HEK293 (cell line): ENCODE results near the gene USF3.

Source experiments
- CTCF ChIA-PET: fragments of 350-600 bp; formaldehyde crosslinking; extraction: SDS; loops from one replicate; lab custom pipeline; 2021; ENCODE audit warnings: antibody characterized with exemption; lab: Yijun Ruan, JAX
- POLR2A ChIA-PET: fragments of 300-600 bp; formaldehyde crosslinking; extraction: SDS; loops from one replicate; lab custom pipeline; 2020; ENCODE audit warnings: antibody characterized with exemption, inconsistent platforms; lab: Yijun Ruan, JAX
- H3K27ac ChIP-seq: fragments of 200-500 bp; sonication (Bioruptor generic); 2 replicates; pipeline ENCODE4 v1.5.1; 2014; ENCODE audit warnings: low read depth, low read length, control low read depth, inconsistent platforms; ENCODE audit errors: extremely low read depth
- H3K36me3 ChIP-seq, 2 experiments: fragments of 200-500 bp in 1 of 2; sonication (Bioruptor generic) in 1 of 2; 1 replicate in 1 of 2; 2 replicates in 1 of 2; pipeline ENCODE4 v1.5.1; 2014 to 2017; ENCODE audit warnings: inconsistent platforms in 2 of 2, low read length in 2 of 2; ENCODE audit not compliant: control insufficient read depth in 2 of 2, insufficient read depth in 1 of 2
- H3K4me1 ChIP-seq: fragments of 200-500 bp; sonication (Bioruptor generic); 2 replicates; pipeline ENCODE4 v1.5.1; 2014; ENCODE audit warnings: mild to moderate bottlenecking, low read length, inconsistent platforms; ENCODE audit not compliant: control insufficient read depth, insufficient read depth
- H3K4me3 ChIP-seq: 2 replicates; pipeline ENCODE4 v1.5.1; 2011; ENCODE audit warnings: low read depth, mild to moderate bottlenecking, control low read depth, low read length, moderate library complexity
- H3K9me3 ChIP-seq: fragments of 200-500 bp; sonication (Bioruptor generic); 2 replicates; pipeline ENCODE4 v1.5.1; 2014; ENCODE audit warnings: low read depth, low read length, inconsistent platforms; ENCODE audit not compliant: control insufficient read depth, insufficient read depth
- KLF1 ChIP-seq: fragments of 450-650 bp; formaldehyde crosslinking; IDR thresholded peaks from 2 replicates; pipeline ENCODE4 v1.5.1; 2016; ENCODE audit warnings: missing biosample characterization, missing genetic modification characterization
- PATZ1 ChIP-seq: fragments of 450-650 bp; formaldehyde crosslinking; IDR thresholded peaks from 2 replicates; pipeline ENCODE4 v1.5.1; 2016; ENCODE audit warnings: missing biosample characterization, missing genetic modification characterization
- SETDB1 ChIP-seq: IDR thresholded peaks from one replicate; pipeline ENCODE4 v1.6.1; 2017; ENCODE audit warnings: mild to moderate bottlenecking, low read length, moderate library complexity, mixed read lengths; ENCODE audit not compliant: insufficient read length
- SP2 ChIP-seq: fragments of 450-650 bp; formaldehyde crosslinking; IDR thresholded peaks from 2 replicates; pipeline ENCODE4 v1.5.1; 2016; ENCODE audit warnings: missing biosample characterization, missing genetic modification characterization
- TRIM28 ChIP-seq: IDR thresholded peaks from 2 replicates; pipeline ENCODE4 v1.6.1; 2011; ENCODE audit warnings: low read length, control low read depth, borderline replicate concordance
- TSHZ1 ChIP-seq: fragments of 450-650 bp; formaldehyde crosslinking; IDR thresholded peaks from 2 replicates; pipeline ENCODE4 v1.5.1; 2016; ENCODE audit warnings: missing biosample characterization, missing genetic modification characterization, borderline replicate concordance
- ZBTB1 ChIP-seq: fragments of 450-650 bp; formaldehyde crosslinking; IDR thresholded peaks from 2 replicates; pipeline ENCODE4 v1.5.1; 2016; ENCODE audit warnings: missing biosample characterization, missing genetic modification characterization
- ZBTB20 ChIP-seq: fragments of 450-650 bp; formaldehyde crosslinking; IDR thresholded peaks from 2 replicates; pipeline ENCODE4 v1.5.1; 2016; ENCODE audit warnings: missing biosample characterization, missing genetic modification characterization
- ZNF112 ChIP-seq: fragments of 450-650 bp; formaldehyde crosslinking; IDR thresholded peaks from 2 replicates; pipeline ENCODE4 v1.5.0; 2017; ENCODE audit warnings: missing biosample characterization, missing genetic modification characterization
- ZNF140 ChIP-seq: fragments of 450-650 bp; formaldehyde crosslinking; IDR thresholded peaks from 2 replicates; pipeline ENCODE4 v1.5.1; 2016; ENCODE audit warnings: missing biosample characterization, missing genetic modification characterization
- ZNF19 ChIP-seq: fragments of 450-650 bp; formaldehyde crosslinking; IDR thresholded peaks from 2 replicates; pipeline ENCODE4; 2016; ENCODE audit warnings: missing biosample characterization, missing genetic modification characterization, low read depth
- ZNF24 ChIP-seq: fragments of 450-650 bp; formaldehyde crosslinking; IDR thresholded peaks from 2 replicates; pipeline ENCODE4 v1.5.1; 2016; ENCODE audit warnings: missing biosample characterization, missing genetic modification characterization
- ZNF266 ChIP-seq: fragments of 450-650 bp; formaldehyde crosslinking; IDR thresholded peaks from 2 replicates; pipeline ENCODE4 v1.5.1; 2016; ENCODE audit warnings: missing biosample characterization, missing genetic modification characterization, low read depth
- ZNF302 ChIP-seq: fragments of 450-650 bp; formaldehyde crosslinking; IDR thresholded peaks from 2 replicates; pipeline ENCODE4 v1.5.1; 2016; ENCODE audit warnings: missing biosample characterization, missing genetic modification characterization, low read depth
- ZNF324 ChIP-seq: fragments of 450-650 bp; formaldehyde crosslinking; IDR thresholded peaks from 2 replicates; pipeline ENCODE4 v1.5.1; 2016; ENCODE audit warnings: missing biosample characterization, missing genetic modification characterization
- ZNF514 ChIP-seq: fragments of 450-650 bp; formaldehyde crosslinking; IDR thresholded peaks from 2 replicates; pipeline ENCODE4 v1.5.1; 2016; ENCODE audit warnings: missing biosample characterization, missing genetic modification characterization
- ZNF529 ChIP-seq: fragments of 450-650 bp; formaldehyde crosslinking; IDR thresholded peaks from 2 replicates; pipeline ENCODE4 v1.5.1; 2017; ENCODE audit warnings: missing genetic modification characterization, missing biosample characterization; ENCODE audit not compliant: insufficient replicate concordance
- ZNF544 ChIP-seq: fragments of 450-650 bp; formaldehyde crosslinking; IDR thresholded peaks from 2 replicates; pipeline ENCODE4 v1.5.0; 2017; ENCODE audit warnings: missing biosample characterization, missing genetic modification characterization
- ZNF549 ChIP-seq: fragments of 450-650 bp; IDR thresholded peaks from 2 replicates; pipeline ENCODE4 v1.5.1; 2018; ENCODE audit warnings: missing biosample characterization, missing genetic modification characterization, mild to moderate bottlenecking, inconsistent platforms, moderate library complexity
- ZNF561 ChIP-seq: fragments of 450-650 bp; IDR thresholded peaks from 2 replicates; pipeline ENCODE4 v1.5.1; 2018; ENCODE audit warnings: missing biosample characterization, missing genetic modification characterization, borderline replicate concordance
- ZNF596 ChIP-seq: fragments of 450-650 bp; IDR thresholded peaks from 2 replicates; pipeline ENCODE4 v1.5.0; 2018; ENCODE audit warnings: missing biosample characterization, mild to moderate bottlenecking, missing genetic modification characterization, moderate library complexity
- ZNF624 ChIP-seq: fragments of 450-650 bp; formaldehyde crosslinking; IDR thresholded peaks from 2 replicates; pipeline ENCODE4 v1.5.1; 2017; ENCODE audit warnings: missing biosample characterization, missing genetic modification characterization
- ZNF660 ChIP-seq: fragments of 450-650 bp; IDR thresholded peaks from 2 replicates; pipeline ENCODE4 v1.5.1; 2018; ENCODE audit warnings: missing biosample characterization, mild to moderate bottlenecking, missing genetic modification characterization
- ZNF707 ChIP-seq: fragments of 450-650 bp; formaldehyde crosslinking; IDR thresholded peaks from 2 replicates; pipeline ENCODE4 v1.5.1; 2016; ENCODE audit warnings: missing biosample characterization, missing genetic modification characterization
- TF ChIP-seq, protein P1 (sequence below): fragments of 450-650 bp; formaldehyde crosslinking; IDR thresholded peaks from 2 replicates; pipeline ENCODE4 v1.5.1; 2016; ENCODE audit warnings: missing biosample characterization, missing genetic modification characterization
- TF ChIP-seq, protein P2 (sequence below): fragments of 450-650 bp; formaldehyde crosslinking; IDR thresholded peaks from 2 replicates; pipeline ENCODE4 v1.5.1; 2017; ENCODE audit warnings: missing biosample characterization, missing genetic modification characterization

The USF3 gene

DNA sequence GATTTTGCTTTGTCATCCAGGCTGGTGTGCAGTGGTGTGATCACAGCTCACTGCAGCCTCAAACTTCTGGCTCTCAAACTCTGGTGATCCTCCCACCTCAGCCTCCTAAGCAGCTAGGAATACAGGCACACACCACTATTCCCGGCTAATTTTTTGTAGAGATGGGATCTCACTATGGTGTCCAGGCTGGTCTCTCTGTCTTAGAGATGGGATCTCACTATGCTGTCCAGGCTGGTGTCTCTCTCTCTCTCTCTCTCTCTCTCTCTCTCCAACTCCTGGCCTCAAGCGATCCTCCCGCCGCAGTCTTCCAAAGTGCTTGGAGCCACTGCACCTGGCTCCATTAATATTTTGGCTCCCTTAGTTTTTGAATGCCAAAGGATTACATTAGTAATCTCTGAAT lies 17.7 kb downstream of the USF3 start:
- H3K4me1 ChIP-seq, result no peaks in the 10 kb centered on the region
- TF ChIP-seq ZNF596 (tag by site-specific recombination) (peak; percentile 28; the same call in 1 of the 2 replicates), ZNF112 (tag by site-specific recombination) (no peak)
- TF ChIP-seq, all 188 proteins: peak for 1
- H3K36me3 ChIP-seq, result peaks cover 0 to 13% of the 10 kb centered on the region in 2 experiments; a peak in 1 of 3 replicates
- ChIA-PET CTCF (interaction anchor here (0.7 kb wide), 1 partner anchor 49 kb away, joined by 4 read pairs; no protein-coding TSS in a partner anchor), POLR2A (no interaction called here)
- H3K4me3 ChIP-seq, result no peak overlapping the region
- no peak overlapping the region for H3K27ac ChIP-seq
- no peaks in the 10 kb centered on the region for H3K9me3 ChIP-seq

DNA sequence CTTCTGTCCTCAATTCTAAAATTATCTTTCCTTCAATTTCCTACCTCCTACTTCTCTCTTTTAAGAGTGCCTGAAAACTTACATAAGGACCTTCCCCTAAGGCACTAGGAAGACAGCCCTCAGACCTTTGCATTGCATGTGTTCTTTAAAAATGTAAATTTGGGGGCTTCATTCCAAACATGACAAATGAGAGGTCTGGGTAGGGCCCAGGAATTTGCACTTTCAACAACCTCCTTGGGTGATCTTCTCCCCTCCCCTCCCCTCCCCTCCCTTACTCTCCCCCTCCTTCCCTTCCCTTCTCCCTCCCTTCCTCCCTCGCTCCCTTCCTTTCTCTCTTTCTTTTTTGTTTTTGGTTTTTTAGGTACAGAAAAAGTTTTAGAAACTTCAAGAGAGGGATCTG lies 18.7 kb downstream of the USF3 start:
- TF ChIP-seq ZNF324 (tag by site-specific recombination), result no peak
- TF ChIP-seq ZBTB20, result no peak
- TF ChIP-seq ZNF660 (tag by site-specific recombination), result no peak
- no peak for TF ChIP-seq KLF1
- no peak for TF ChIP-seq SP2 (tag by site-specific recombination)
- TF ChIP-seq SETDB1, result no peak
- no peak for TF ChIP-seq ZNF514 (tag by site-specific recombination)
- no peak for TF ChIP-seq ZNF19 (tag by site-specific recombination)

GRCh38 chr3:113676261-113676660 lies 20.2 kb downstream of the USF3 start:
- Histone ChIP-seq H3K4me3 (no peak overlapping the region), H3K36me3 (peaks cover 0 to 16% of the 10 kb centered on the region in 2 experiments; a peak in 2 of 3 replicates), H3K4me1 (no peaks in the 10 kb centered on the region), H3K9me3 (no peaks in the 10 kb centered on the region), H3K27ac (no peak overlapping the region)
- ChIA-PET POLR2A (no interaction called here), CTCF (no interaction called here)
- TF ChIP-seq ZBTB1, result no peak
- TF ChIP-seq, protein P1, sequence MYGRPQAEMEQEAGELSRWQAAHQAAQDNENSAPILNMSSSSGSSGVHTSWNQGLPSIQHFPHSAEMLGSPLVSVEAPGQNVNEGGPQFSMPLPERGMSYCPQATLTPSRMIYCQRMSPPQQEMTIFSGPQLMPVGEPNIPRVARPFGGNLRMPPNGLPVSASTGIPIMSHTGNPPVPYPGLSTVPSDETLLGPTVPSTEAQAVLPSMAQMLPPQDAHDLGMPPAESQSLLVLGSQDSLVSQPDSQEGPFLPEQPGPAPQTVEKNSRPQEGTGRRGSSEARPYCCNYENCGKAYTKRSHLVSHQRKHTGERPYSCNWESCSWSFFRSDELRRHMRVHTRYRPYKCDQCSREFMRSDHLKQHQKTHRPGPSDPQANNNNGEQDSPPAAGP (tag by site-specific recombination), result no peak
- no peak for TF ChIP-seq ZNF544 (tag by site-specific recombination)
- no peak for TF ChIP-seq PATZ1 (tag by site-specific recombination)
- no peak for TF ChIP-seq ZNF302 (tag by site-specific recombination)
- no peak for TF ChIP-seq ZNF140 (tag by site-specific recombination)
- no peak for TF ChIP-seq ZNF561 (tag by site-specific recombination)
- TF ChIP-seq ZNF529 (tag by site-specific recombination), result no peak
- TF ChIP-seq ZNF624 (tag by site-specific recombination), result no peak
- TF ChIP-seq TRIM28, result no peak
- TF ChIP-seq ZNF24 (tag by site-specific recombination), result no peak
- TF ChIP-seq ZNF266, result no peak
- no peak for TF ChIP-seq ZNF549
- TF ChIP-seq, protein P2, sequence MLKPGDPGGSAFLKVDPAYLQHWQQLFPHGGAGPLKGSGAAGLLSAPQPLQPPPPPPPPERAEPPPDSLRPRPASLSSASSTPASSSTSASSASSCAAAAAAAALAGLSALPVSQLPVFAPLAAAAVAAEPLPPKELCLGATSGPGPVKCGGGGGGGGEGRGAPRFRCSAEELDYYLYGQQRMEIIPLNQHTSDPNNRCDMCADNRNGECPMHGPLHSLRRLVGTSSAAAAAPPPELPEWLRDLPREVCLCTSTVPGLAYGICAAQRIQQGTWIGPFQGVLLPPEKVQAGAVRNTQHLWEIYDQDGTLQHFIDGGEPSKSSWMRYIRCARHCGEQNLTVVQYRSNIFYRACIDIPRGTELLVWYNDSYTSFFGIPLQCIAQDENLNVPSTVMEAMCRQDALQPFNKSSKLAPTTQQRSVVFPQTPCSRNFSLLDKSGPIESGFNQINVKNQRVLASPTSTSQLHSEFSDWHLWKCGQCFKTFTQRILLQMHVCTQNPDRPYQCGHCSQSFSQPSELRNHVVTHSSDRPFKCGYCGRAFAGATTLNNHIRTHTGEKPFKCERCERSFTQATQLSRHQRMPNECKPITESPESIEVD (tag by site-specific recombination), result no peak
- no peak for TF ChIP-seq TSHZ1 (tag by site-specific recombination)
- TF ChIP-seq ZNF707 (tag by site-specific recombination), result no peak

More for the DNA sequence above, 18.7 kb downstream of the USF3 start:
- POLR2A ChIA-PET, result no interaction called here
- H3K36me3 ChIP-seq, result peaks cover 0 to 16% of the 10 kb centered on the region in 2 experiments; a peak in 1 of 3 replicates
- H3K4me1 ChIP-seq, result no peaks in the 10 kb centered on the region
- H3K27ac ChIP-seq, result no peak overlapping the region
- CTCF ChIA-PET, result no interaction called here
- H3K9me3 ChIP-seq, result no peaks in the 10 kb centered on the region
- H3K4me3 ChIP-seq, result no peak overlapping the region
